ENCODE results near the gene PNLIPRP2. TPM values are rescaled to one million over a fixed set of nuclear protein-coding genes. Genes with fewer than 3 reads are reported as not detected.
A peak's percentile ranks its signal among the peaks of the same experiment; 100 is the strongest.

PNLIPRP2 gene
- total RNA-seq, 1 experiment from 2014 or later = 0.24 TPM

- Histone ChIP-seq H3K27ac (ENCODE audit: insufficient read length, low read depth, low read length) (no peak overlapping the region), H3T11ph (ENCODE audit: low read length) (no peak overlapping the region), H3K14ac (ENCODE audit: insufficient read depth, low read length) (no peak overlapping the region), H4K5ac (ENCODE audit: insufficient read length, low read depth, low read length) (no peak overlapping the region), H3K27me3 (ENCODE audit: insufficient read depth, low read length) (no peaks in the 10 kb centered on the region), H2BK20ac (ENCODE audit: low read depth, low read length, poor library complexity, severe bottlenecking) (no peak overlapping the region), H2AK5ac (ENCODE audit: insufficient read length, low read length) (no peak overlapping the region), H3K23me2 (ENCODE audit: insufficient read length, low read depth, low read length, poor library complexity, severe bottlenecking) (no peaks in the 10 kb centered on the region), H2BK15ac (ENCODE audit: low read depth, low read length) (no peak overlapping the region), H3K4me1 (ENCODE audit: insufficient read depth, low read length) (no peaks in the 10 kb centered on the region), H3K79me1 (ENCODE audit: insufficient read depth, low read depth, low read length, poor library complexity, severe bottlenecking) (no peaks in the 10 kb centered on the region), H3K9me3 (ENCODE audit: control insufficient read depth, low read depth, low read length) (no peaks in the 10 kb centered on the region), H3K4ac (ENCODE audit: low read depth, low read length) (no peak overlapping the region), H3K4me2 (ENCODE audit: insufficient read depth, insufficient read length, low read length) (peak overlapping the region; percentile 4), H2BK12ac (ENCODE audit: insufficient read length, low read depth, low read length) (no peak overlapping the region), H3K18ac (ENCODE audit: insufficient read length, low read depth, low read length) (no peak overlapping the region), H3K56ac (ENCODE audit: insufficient read length, low read depth, low read length) (no peak overlapping the region), H2AFZ (ENCODE audit: low read length) (no peak overlapping the region), H2BK120ac (ENCODE audit: low read depth, low read length, poor library complexity, severe bottlenecking) (no peak overlapping the region), H3K79me2 (ENCODE audit: insufficient read depth, low read length) (no peaks in the 10 kb centered on the region), H3K23ac (ENCODE audit: insufficient read length, low read depth, low read length) (no peak overlapping the region), H4K20me1 (ENCODE audit: control insufficient read depth, insufficient read depth, insufficient read length) (no peaks in the 10 kb centered on the region), H4K8ac (replicated peaks; ENCODE audit: insufficient read length, low read depth, low read length) (no peak overlapping the region), H4K91ac (ENCODE audit: insufficient read length, low read depth, low read length) (no peak overlapping the region), H3K9ac (ENCODE audit: extremely low read depth, insufficient read length, low read length) (no peak overlapping the region), H2BK5ac (ENCODE audit: insufficient read length, low read length) (no peak overlapping the region)
- H3K27me3 Mint-ChIP-seq (ENCODE audit: low read depth) = peaks cover 28% of the 10 kb centered on the region
- no peak overlapping the region for H3K27ac Mint-ChIP-seq
- H3K9me3 Mint-ChIP-seq = peaks cover 5 to 7% of the 10 kb centered on the region in 2 experiments; a peak in 3 of 5 replicates
- H3K4me3 Mint-ChIP-seq = peak overlapping the region; percentile 70 to 85
- WGBS (ENCODE audit: extremely low coverage, insufficient read length, low lambda C conversion rate) = no CpG with 5 or more reads among the region's 41 CpGs
- peak; percentile 46 for DNase-seq
- H3K36me3 Mint-ChIP-seq (ENCODE audit: insufficient read depth in 1 of 3, low read depth in 3 of 3) = peaks cover 0 to 4% (median 0%) of the 10 kb centered on the region in 3 experiments; a peak in 1 of 7 replicates
- TF ChIP-seq, protein P1, sequence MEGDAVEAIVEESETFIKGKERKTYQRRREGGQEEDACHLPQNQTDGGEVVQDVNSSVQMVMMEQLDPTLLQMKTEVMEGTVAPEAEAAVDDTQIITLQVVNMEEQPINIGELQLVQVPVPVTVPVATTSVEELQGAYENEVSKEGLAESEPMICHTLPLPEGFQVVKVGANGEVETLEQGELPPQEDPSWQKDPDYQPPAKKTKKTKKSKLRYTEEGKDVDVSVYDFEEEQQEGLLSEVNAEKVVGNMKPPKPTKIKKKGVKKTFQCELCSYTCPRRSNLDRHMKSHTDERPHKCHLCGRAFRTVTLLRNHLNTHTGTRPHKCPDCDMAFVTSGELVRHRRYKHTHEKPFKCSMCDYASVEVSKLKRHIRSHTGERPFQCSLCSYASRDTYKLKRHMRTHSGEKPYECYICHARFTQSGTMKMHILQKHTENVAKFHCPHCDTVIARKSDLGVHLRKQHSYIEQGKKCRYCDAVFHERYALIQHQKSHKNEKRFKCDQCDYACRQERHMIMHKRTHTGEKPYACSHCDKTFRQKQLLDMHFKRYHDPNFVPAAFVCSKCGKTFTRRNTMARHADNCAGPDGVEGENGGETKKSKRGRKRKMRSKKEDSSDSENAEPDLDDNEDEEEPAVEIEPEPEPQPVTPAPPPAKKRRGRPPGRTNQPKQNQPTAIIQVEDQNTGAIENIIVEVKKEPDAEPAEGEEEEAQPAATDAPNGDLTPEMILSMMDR (conservative IDR thresholded peaks at IDR 0.05) = no peak
- peaks cover 0 to 5% of the 10 kb centered on the region in 2 experiments; a peak in 1 of 4 replicates for H3K4me1 Mint-ChIP-seq
Measured at GRCh38 chr10:116608686-116609594, 11.8 kb upstream of the PNLIPRP2 start.
